Measurements from ENCODE around the gene ZNRF2. TPM values are rescaled to one million over a fixed set of nuclear protein-coding genes. Genes with fewer than 3 reads are reported as not detected.

Gene ZNRF2
- total RNA-seq, 2 experiments from 2014 or later: 15.1 to 15.2 TPM

GRCh38 chr7:30312178-30312577, 27.8 kb downstream of the ZNRF2 start:
- no peaks in the 10 kb centered on the region for H3K9me3 Mint-ChIP-seq (ENCODE audit: insufficient read depth)
- H3K4me1 Mint-ChIP-seq (ENCODE audit: low read depth): peaks cover 15% of the 10 kb centered on the region
- no peak overlapping the region for H3K4me3 Mint-ChIP-seq
- CTCF ChIA-PET: no interaction called here
- DNase-seq (no peak), ATAC-seq (no peak)
- peaks cover 2% of the 10 kb centered on the region for H3K36me3 Mint-ChIP-seq (ENCODE audit: low read depth)
- POLR2A ChIA-PET: no interaction called here
- H3K27me3 Mint-ChIP-seq (ENCODE audit: low read depth): no peaks in the 10 kb centered on the region
- H3K27ac Mint-ChIP-seq: no peak overlapping the region

GRCh38 chr7:30313348-30313747, 29.0 kb downstream of the ZNRF2 start:
- H3K4me1 Mint-ChIP-seq (ENCODE audit: low read depth): peaks cover 15% of the 10 kb centered on the region
- DNase-seq (no peak), ATAC-seq (no peak)
- POLR2A ChIA-PET: interaction anchor here (1.3 kb wide), 1 partner anchor 9 kb away, joined by 9 read pairs; no protein-coding TSS in a partner anchor
- CTCF ChIA-PET: interaction anchor here (1.4 to 2.4 kb wide), 3 partner anchors 9 to 37 kb away, joined by 3 to 11 read pairs (median 4); no protein-coding TSS in a partner anchor
- H3K27me3 Mint-ChIP-seq (ENCODE audit: low read depth): no peaks in the 10 kb centered on the region
- no peak overlapping the region for H3K4me3 Mint-ChIP-seq
- no peaks in the 10 kb centered on the region for H3K9me3 Mint-ChIP-seq (ENCODE audit: insufficient read depth)
- no peak overlapping the region for H3K27ac Mint-ChIP-seq
- H3K36me3 Mint-ChIP-seq (ENCODE audit: low read depth): peaks cover 2% of the 10 kb centered on the region

- Mint-ChIP-seq H3K4me3 (no peak overlapping the region), H3K9me3 (ENCODE audit: insufficient read depth) (no peaks in the 10 kb centered on the region), H3K36me3 (ENCODE audit: low read depth) (peaks cover 2% of the 10 kb centered on the region), H3K4me1 (ENCODE audit: low read depth) (peaks cover 16% of the 10 kb centered on the region), H3K27me3 (ENCODE audit: low read depth) (no peaks in the 10 kb centered on the region), H3K27ac (no peak overlapping the region)
- POLR2A ChIA-PET: interaction anchor here (1.3 kb wide), 1 partner anchor 9 kb away, joined by 9 read pairs; no protein-coding TSS in a partner anchor
- ATAC-seq (no peak), DNase-seq (no peak)
- CTCF ChIA-PET: interaction anchor here (1.4 to 2.4 kb wide), 3 partner anchors 9 to 38 kb away, joined by 3 to 11 read pairs (median 4); no protein-coding TSS in a partner anchor
These were observed 29.4 kb downstream of the ZNRF2 start for GRCh38 chr7:30313793-30314192.

- Mint-ChIP-seq H3K27me3 (ENCODE audit: low read depth) (no peaks in the 10 kb centered on the region), H3K4me3 (no peak overlapping the region), H3K36me3 (ENCODE audit: low read depth) (peaks cover 2% of the 10 kb centered on the region), H3K4me1 (ENCODE audit: low read depth) (peaks cover 12% of the 10 kb centered on the region), H3K9me3 (ENCODE audit: insufficient read depth) (no peaks in the 10 kb centered on the region), H3K27ac (no peak overlapping the region)
- POLR2A ChIA-PET: no interaction called here
- DNase-seq: no peak
- no peak for ATAC-seq
- CTCF ChIA-PET: interaction anchor here (0.9 to 1.0 kb wide), 2 partner anchors 12 to 34 kb away, joined by 3 read pairs; no protein-coding TSS in a partner anchor
These were observed 31.2 kb downstream of the ZNRF2 start for GRCh38 chr7:30315589-30315988.

GRCh38 chr7:30320392-30320791, 36.0 kb downstream of the ZNRF2 start:
- Mint-ChIP-seq H3K36me3 (ENCODE audit: low read depth) (peaks cover 11% of the 10 kb centered on the region), H3K4me3 (no peak overlapping the region), H3K4me1 (ENCODE audit: low read depth) (peaks cover 39% of the 10 kb centered on the region), H3K9me3 (ENCODE audit: insufficient read depth) (peaks cover 3% of the 10 kb centered on the region), H3K27ac (no peak overlapping the region), H3K27me3 (ENCODE audit: low read depth) (no peaks in the 10 kb centered on the region)
- ChIA-PET POLR2A (interaction anchor here (1.0 kb wide), 1 partner anchor 15 kb away, joined by 7 read pairs; no protein-coding TSS in a partner anchor), CTCF (interaction anchor here (0.8 kb wide), 1 partner anchor 10 kb away, joined by 3 read pairs; no protein-coding TSS in a partner anchor)
- DNase-seq: no peak
- ATAC-seq: no peak

- H3K4me3 Mint-ChIP-seq: peak overlapping the region; percentile 79
- H3K27ac Mint-ChIP-seq: peak overlapping the region; percentile 97
- no peaks in the 10 kb centered on the region for H3K27me3 Mint-ChIP-seq (ENCODE audit: low read depth)
- ChIA-PET CTCF (interaction anchor here (3.0 kb wide), 1 partner anchor 29 kb away, joined by 46 read pairs; no protein-coding TSS in a partner anchor), POLR2A (interaction anchor here (1.0 to 2.3 kb wide), 3 partner anchors 10 to 28 kb away, joined by 7 to 28 read pairs (median 12); no protein-coding TSS in a partner anchor)
- DNase-seq: no peak
- peaks cover 3% of the 10 kb centered on the region for H3K9me3 Mint-ChIP-seq (ENCODE audit: insufficient read depth)
- ATAC-seq: no peak
- H3K4me1 Mint-ChIP-seq (ENCODE audit: low read depth): peaks cover 39% of the 10 kb centered on the region
- H3K36me3 Mint-ChIP-seq (ENCODE audit: low read depth): peaks cover 13% of the 10 kb centered on the region
These were observed 36.9 kb downstream of the ZNRF2 start for GRCh38 chr7:30321089-30321881.

GRCh38 chr7:30321882-30322192, 37.4 kb downstream of the ZNRF2 start:
- peaks cover 41% of the 10 kb centered on the region for H3K4me1 Mint-ChIP-seq (ENCODE audit: low read depth)
- no peaks in the 10 kb centered on the region for H3K27me3 Mint-ChIP-seq (ENCODE audit: low read depth)
- ChIA-PET CTCF (interaction anchor here (0.9 to 3.0 kb wide), 12 partner anchors 8 to 158 kb away, joined by 3 to 46 read pairs (median 5); no protein-coding TSS in a partner anchor), POLR2A (interaction anchor here (0.8 to 2.3 kb wide), 9 partner anchors 8 to 272 kb away, joined by 4 to 28 read pairs (median 6); partner anchors contain the start of gene ZNRF2)
- peaks cover 3% of the 10 kb centered on the region for H3K9me3 Mint-ChIP-seq (ENCODE audit: insufficient read depth)
- DNase-seq: no peak
- H3K36me3 Mint-ChIP-seq (ENCODE audit: low read depth): peaks cover 19% of the 10 kb centered on the region
- ATAC-seq: peak; percentile 46
- H3K27ac Mint-ChIP-seq: peak overlapping the region; percentile 97
- H3K4me3 Mint-ChIP-seq: peak overlapping the region; percentile 79

- Mint-ChIP-seq H3K4me3 (peak overlapping the region; percentile 79), H3K9me3 (ENCODE audit: insufficient read depth) (peaks cover 3% of the 10 kb centered on the region), H3K27ac (peak overlapping the region; percentile 97), H3K36me3 (ENCODE audit: low read depth) (peaks cover 23% of the 10 kb centered on the region), H3K27me3 (ENCODE audit: low read depth) (no peaks in the 10 kb centered on the region), H3K4me1 (ENCODE audit: low read depth) (peaks cover 43% of the 10 kb centered on the region)
- CTCF ChIA-PET: interaction anchor here (0.7 to 3.0 kb wide), 19 partner anchors 8 to 241 kb away, joined by 3 to 46 read pairs (median 5); no protein-coding TSS in a partner anchor
- ATAC-seq: peak; percentile 74
- POLR2A ChIA-PET: interaction anchor here (0.6 to 2.3 kb wide), 12 partner anchors 9 to 271 kb away, joined by 3 to 28 read pairs (median 6); partner anchors contain the start of gene ZNRF2
- peak; percentile 48 for DNase-seq
These were observed 38.0 kb downstream of the ZNRF2 start for GRCh38 chr7:30322271-30323005.

- peaks cover 23% of the 10 kb centered on the region for H3K36me3 Mint-ChIP-seq (ENCODE audit: low read depth)
- peak overlapping the region; percentile 97 for H3K27ac Mint-ChIP-seq
- H3K4me1 Mint-ChIP-seq (ENCODE audit: low read depth): peaks cover 40% of the 10 kb centered on the region
- POLR2A ChIA-PET: interaction anchor here (0.8 to 2.3 kb wide), 8 partner anchors 8 to 155 kb away, joined by 4 to 28 read pairs (median 8); partner anchors contain the start of gene ZNRF2
- no peaks in the 10 kb centered on the region for H3K27me3 Mint-ChIP-seq (ENCODE audit: low read depth)
- H3K4me3 Mint-ChIP-seq: peak overlapping the region; percentile 79
- H3K9me3 Mint-ChIP-seq (ENCODE audit: insufficient read depth): peaks cover 3% of the 10 kb centered on the region
- ATAC-seq (peak; percentile 74), DNase-seq (no peak)
- CTCF ChIA-PET: interaction anchor here (0.7 to 3.0 kb wide), 19 partner anchors 8 to 241 kb away, joined by 3 to 46 read pairs (median 5); no protein-coding TSS in a partner anchor
These were observed 38.6 kb downstream of the ZNRF2 start for GRCh38 chr7:30323006-30323355.

GRCh38 chr7:30327813-30328212, 43.4 kb downstream of the ZNRF2 start:
- Mint-ChIP-seq H3K4me1 (ENCODE audit: low read depth) (peaks cover 54% of the 10 kb centered on the region), H3K27me3 (ENCODE audit: low read depth) (no peaks in the 10 kb centered on the region), H3K4me3 (no peak overlapping the region), H3K36me3 (ENCODE audit: low read depth) (peaks cover 42% of the 10 kb centered on the region), H3K9me3 (ENCODE audit: insufficient read depth) (peaks cover 7% of the 10 kb centered on the region), H3K27ac (no peak overlapping the region)
- ChIA-PET CTCF (interaction anchor here (0.8 to 1.1 kb wide), 4 partner anchors 12 to 51 kb away, joined by 3 to 4 read pairs (median 3); no protein-coding TSS in a partner anchor), POLR2A (no interaction called here)
- no peak for ATAC-seq
- no peak for DNase-seq

GRCh38 chr7:30328381-30328780, 44.0 kb downstream of the ZNRF2 start:
- Mint-ChIP-seq H3K9me3 (ENCODE audit: insufficient read depth) (peaks cover 7% of the 10 kb centered on the region), H3K4me1 (ENCODE audit: low read depth) (peaks cover 48% of the 10 kb centered on the region), H3K4me3 (no peak overlapping the region), H3K27me3 (ENCODE audit: low read depth) (no peaks in the 10 kb centered on the region), H3K36me3 (ENCODE audit: low read depth) (peaks cover 43% of the 10 kb centered on the region), H3K27ac (no peak overlapping the region)
- ChIA-PET CTCF (interaction anchor here (0.8 to 1.1 kb wide), 3 partner anchors 12 to 52 kb away, joined by 3 read pairs; no protein-coding TSS in a partner anchor), POLR2A (no interaction called here)
- ATAC-seq (no peak), DNase-seq (no peak)

Data from activated CD8-positive, alpha-beta T cell treated with anti-CD3 and anti-CD28 coated beads, Interleukin-2, amount 10 ng/mL, durations not matched to agents 7 days and 5 days (primary cell).